Left ventricle myocardium inferior (tissue), 1 donor: ENCODE data around the gene SPATC1L. TPM values are rescaled to one million over a fixed set of nuclear protein-coding genes. Genes with fewer than 3 reads are reported as not detected.

ENCODE experiments used
- DNase-seq: peaks from one replicate; pipeline ENCODE4 v3.0.0-alpha.2; 2020
- H3K27ac ChIP-seq: fragments of 200-600 bp; replicated peaks from 2 replicates; pipeline ENCODE4 v1.8.0; 2021
- H3K27me3 ChIP-seq: fragments of 200-600 bp; 2 replicates; pipeline ENCODE4 v1.8.0; 2021; ENCODE audit warnings: low read depth
- H3K36me3 ChIP-seq: fragments of 200-600 bp; 2 replicates; pipeline ENCODE4 v1.8.0; 2021
- H3K4me1 ChIP-seq: fragments of 200-600 bp; 2 replicates; pipeline ENCODE4 v1.8.0; 2021
- H3K4me3 ChIP-seq: fragments of 200-600 bp; 2 replicates; pipeline ENCODE4 v1.8.0; 2021; ENCODE audit warnings: mild to moderate bottlenecking, moderate library complexity
- H3K9me3 ChIP-seq: fragments of 200-600 bp; replicated peaks from 2 replicates; pipeline ENCODE4 v1.8.0; 2021
- intact Hi-C: fragments of 100-400 bp; cut with micrococcal nuclease; formaldehyde crosslinking; loops from one replicate; pipeline ENCODE4 v1.11.0; 2022
- total RNA-seq: library from RNA; stranded (reverse); fragmentation: NEBNext Ultra II Directional; extraction: Animal tissue kit (Norgen Biotek cat#: 25700); gene quantifications from one replicate; pipeline ENCODE4 v1.2.1, GENCODE V29; 2021
- TF ChIP-seq, protein P1 (sequence below): fragments of 200-600 bp; IDR thresholded peaks from 2 replicates; pipeline ENCODE4 v1.8.0; 2021; ENCODE audit warnings: antibody characterized with exemption, mild to moderate bottlenecking, borderline replicate concordance
- donor health status: DM: no; HTN: yes; CAD: no; lungs with severe emphysema.

SPATC1L gene
- total RNA-seq, 1 donor from 2014 or later = 7.0 TPM

GRCh38 chr21:46159841-46160656 lies 24.2 kb downstream of the SPATC1L start:
- no peak for DNase-seq
- Histone ChIP-seq H3K9me3 (no peaks in the 10 kb centered on the region), H3K27me3 (no peaks in the 10 kb centered on the region), H3K4me1 (no peaks in the 10 kb centered on the region), H3K27ac (no peak overlapping the region), H3K36me3 (peaks cover 15% of the 10 kb centered on the region), H3K4me3 (no peak overlapping the region)
- TF ChIP-seq, protein P1, sequence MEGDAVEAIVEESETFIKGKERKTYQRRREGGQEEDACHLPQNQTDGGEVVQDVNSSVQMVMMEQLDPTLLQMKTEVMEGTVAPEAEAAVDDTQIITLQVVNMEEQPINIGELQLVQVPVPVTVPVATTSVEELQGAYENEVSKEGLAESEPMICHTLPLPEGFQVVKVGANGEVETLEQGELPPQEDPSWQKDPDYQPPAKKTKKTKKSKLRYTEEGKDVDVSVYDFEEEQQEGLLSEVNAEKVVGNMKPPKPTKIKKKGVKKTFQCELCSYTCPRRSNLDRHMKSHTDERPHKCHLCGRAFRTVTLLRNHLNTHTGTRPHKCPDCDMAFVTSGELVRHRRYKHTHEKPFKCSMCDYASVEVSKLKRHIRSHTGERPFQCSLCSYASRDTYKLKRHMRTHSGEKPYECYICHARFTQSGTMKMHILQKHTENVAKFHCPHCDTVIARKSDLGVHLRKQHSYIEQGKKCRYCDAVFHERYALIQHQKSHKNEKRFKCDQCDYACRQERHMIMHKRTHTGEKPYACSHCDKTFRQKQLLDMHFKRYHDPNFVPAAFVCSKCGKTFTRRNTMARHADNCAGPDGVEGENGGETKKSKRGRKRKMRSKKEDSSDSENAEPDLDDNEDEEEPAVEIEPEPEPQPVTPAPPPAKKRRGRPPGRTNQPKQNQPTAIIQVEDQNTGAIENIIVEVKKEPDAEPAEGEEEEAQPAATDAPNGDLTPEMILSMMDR = no peak
- intact Hi-C loops = no loop called here

GRCh38 chr21:46159390-46159789 lies 24.9 kb downstream of the SPATC1L start:
- Histone ChIP-seq H3K4me1 (no peaks in the 10 kb centered on the region), H3K27ac (no peak overlapping the region), H3K36me3 (peaks cover 15% of the 10 kb centered on the region), H3K4me3 (no peak overlapping the region), H3K27me3 (no peaks in the 10 kb centered on the region), H3K9me3 (no peaks in the 10 kb centered on the region)
- intact Hi-C loops = no loop called here
- DNase-seq = no peak
- TF ChIP-seq, protein P1 = no peak

- TF ChIP-seq, protein P1 = no peak
- intact Hi-C loops = no loop called here
- no peak for DNase-seq
- Histone ChIP-seq H3K4me3 (no peak overlapping the region), H3K9me3 (no peaks in the 10 kb centered on the region), H3K4me1 (peaks cover 2% of the 10 kb centered on the region), H3K27me3 (no peaks in the 10 kb centered on the region), H3K36me3 (peaks cover 11% of the 10 kb centered on the region), H3K27ac (no peak overlapping the region)
Observed at GRCh38 chr21:46158666-46159300, 25.5 kb downstream of the SPATC1L start.

DNA sequence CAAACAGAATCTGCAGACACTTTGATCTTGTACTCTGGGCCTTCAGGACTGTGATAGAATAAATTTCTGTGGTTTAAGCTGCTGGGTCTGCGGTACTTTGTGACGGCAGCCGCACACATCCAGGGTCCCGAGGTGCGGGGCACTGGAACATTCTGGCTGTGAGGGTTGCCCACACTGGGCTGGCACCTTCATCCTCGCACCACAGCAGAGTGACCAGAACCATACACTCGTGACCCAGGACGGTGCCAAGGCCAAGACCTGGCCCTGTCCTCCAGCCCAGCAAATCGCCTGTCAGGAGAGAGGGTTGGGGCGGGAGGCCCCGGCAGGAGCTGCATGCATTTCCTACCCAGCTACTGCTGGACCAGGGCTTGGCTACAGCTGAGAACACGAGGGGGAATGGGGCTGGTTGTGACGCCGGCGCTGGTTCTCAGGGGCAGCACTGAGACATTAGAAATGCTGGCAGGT lies 26.2 kb downstream of the SPATC1L start:
- H3K4me1 ChIP-seq = peaks cover 9% of the 10 kb centered on the region
- intact Hi-C loops = no loop called here
- TF ChIP-seq, protein P1 = no peak
- no peak for DNase-seq
- H3K4me3 ChIP-seq = no peak overlapping the region
- H3K9me3 ChIP-seq = no peaks in the 10 kb centered on the region
- H3K36me3 ChIP-seq = peaks cover 11% of the 10 kb centered on the region
- H3K27ac ChIP-seq = no peak overlapping the region
- no peaks in the 10 kb centered on the region for H3K27me3 ChIP-seq

DNA sequence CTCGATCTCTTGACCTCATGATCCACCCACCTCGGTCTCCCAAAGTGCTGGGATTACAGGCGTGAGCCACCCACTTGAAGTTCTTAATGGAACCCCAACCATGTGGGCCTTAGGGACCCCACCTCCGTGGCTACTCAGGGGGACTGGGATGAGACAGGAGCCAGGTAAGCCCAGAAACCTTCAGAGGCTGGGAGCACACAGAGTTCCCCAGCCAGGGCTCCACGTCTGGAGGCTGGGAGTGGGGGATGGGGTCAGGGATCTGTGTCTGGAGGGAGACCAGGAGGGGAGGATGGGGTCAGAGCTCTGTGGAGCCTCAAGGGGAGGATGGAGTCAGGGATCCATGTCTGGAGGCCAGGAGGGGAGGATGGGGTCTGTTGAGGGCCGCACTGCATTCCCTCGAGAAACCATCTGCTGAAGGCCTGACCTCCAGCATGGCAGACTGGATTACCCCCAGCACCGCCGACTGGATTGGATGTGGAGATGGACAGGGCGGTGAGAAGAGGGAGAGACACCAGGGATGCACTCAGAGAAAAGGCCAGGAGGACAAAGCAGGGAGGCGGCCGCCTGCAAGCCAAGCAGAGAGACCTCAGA lies 26.8 kb downstream of the SPATC1L start:
- DNase-seq = no peak
- TF ChIP-seq, protein P1 = no peak
- Histone ChIP-seq H3K36me3 (peaks cover 11% of the 10 kb centered on the region), H3K27ac (no peak overlapping the region), H3K27me3 (no peaks in the 10 kb centered on the region), H3K9me3 (no peaks in the 10 kb centered on the region), H3K4me3 (no peak overlapping the region), H3K4me1 (peaks cover 14% of the 10 kb centered on the region)
- intact Hi-C loops = no loop called here
